Thyroid gland (tissue), 4 donors: ENCODE results near the gene GBE1.

Experiments
- POLR2A ChIP-seq, 2 donors: fragments of 450-650 bp; IDR thresholded peaks; one replicate each; pipeline ENCODE4 v1.6.1; 2017; ENCODE audit warnings: antibody characterized with exemption in 2 of 2, mild to moderate bottlenecking in 2 of 2, moderate library complexity in 1 of 2
- TF ChIP-seq, protein P1 (sequence below), 6 experiments: fragments of 200-600 bp in 3 of 6; fragments of 450-650 bp in 3 of 6; sonication (generic) in 3 of 6; IDR thresholded peaks; one replicate each; pipeline ENCODE4 v1.5.1; 2016 to 2019; ENCODE audit warnings: antibody characterized with exemption in 6 of 6, mild to moderate bottlenecking in 2 of 6, inconsistent platforms in 1 of 6, moderate library complexity in 1 of 6

- TF ChIP-seq, protein P1, sequence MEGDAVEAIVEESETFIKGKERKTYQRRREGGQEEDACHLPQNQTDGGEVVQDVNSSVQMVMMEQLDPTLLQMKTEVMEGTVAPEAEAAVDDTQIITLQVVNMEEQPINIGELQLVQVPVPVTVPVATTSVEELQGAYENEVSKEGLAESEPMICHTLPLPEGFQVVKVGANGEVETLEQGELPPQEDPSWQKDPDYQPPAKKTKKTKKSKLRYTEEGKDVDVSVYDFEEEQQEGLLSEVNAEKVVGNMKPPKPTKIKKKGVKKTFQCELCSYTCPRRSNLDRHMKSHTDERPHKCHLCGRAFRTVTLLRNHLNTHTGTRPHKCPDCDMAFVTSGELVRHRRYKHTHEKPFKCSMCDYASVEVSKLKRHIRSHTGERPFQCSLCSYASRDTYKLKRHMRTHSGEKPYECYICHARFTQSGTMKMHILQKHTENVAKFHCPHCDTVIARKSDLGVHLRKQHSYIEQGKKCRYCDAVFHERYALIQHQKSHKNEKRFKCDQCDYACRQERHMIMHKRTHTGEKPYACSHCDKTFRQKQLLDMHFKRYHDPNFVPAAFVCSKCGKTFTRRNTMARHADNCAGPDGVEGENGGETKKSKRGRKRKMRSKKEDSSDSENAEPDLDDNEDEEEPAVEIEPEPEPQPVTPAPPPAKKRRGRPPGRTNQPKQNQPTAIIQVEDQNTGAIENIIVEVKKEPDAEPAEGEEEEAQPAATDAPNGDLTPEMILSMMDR (IDR thresholded peaks at IDR 0.05): no peak
- no peak for TF ChIP-seq POLR2A (IDR thresholded peaks at IDR 0.05)
Measured at GRCh38 chr3:81764002-81764401, 2.6 kb upstream of the GBE1 start.
